Measurements from ENCODE around the gene CCDC152.
"Not testable (repeated sequence)": the region's sequence is repeated elsewhere in the genome, so short reads cannot be mapped to it uniquely, and the experiment has no call there.

CCDC152 gene

DNA sequence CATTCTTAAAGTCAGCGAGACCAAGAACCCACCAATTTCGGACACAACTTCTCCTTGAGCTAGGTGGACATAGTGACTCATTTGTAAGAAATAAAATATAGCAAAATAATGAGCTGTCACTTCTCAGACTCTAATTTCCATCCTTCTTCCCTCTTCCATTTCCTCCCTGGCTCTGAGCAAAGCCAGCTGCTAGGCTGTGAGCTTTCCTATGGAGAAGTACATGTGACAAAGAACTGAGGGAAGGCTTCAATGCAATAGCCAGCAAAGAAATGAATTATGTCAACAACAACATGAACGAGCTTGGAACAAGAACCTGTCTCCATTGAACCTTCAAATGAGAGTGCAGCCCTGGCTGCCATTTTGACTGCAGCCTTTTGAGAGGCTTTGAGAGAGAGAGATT lies 81.0 kb downstream of the CCDC152 start:
- TF ChIP-seq CTCF (IDR thresholded peaks at IDR 0.05): no peak
- DNase-seq (ENCODE audit: low spot score): no peak
- Histone ChIP-seq H3K4me3 (no peak overlapping the region), H3K27ac (peak overlapping the region in 1 of 2 donors; percentile 39)

DNA sequence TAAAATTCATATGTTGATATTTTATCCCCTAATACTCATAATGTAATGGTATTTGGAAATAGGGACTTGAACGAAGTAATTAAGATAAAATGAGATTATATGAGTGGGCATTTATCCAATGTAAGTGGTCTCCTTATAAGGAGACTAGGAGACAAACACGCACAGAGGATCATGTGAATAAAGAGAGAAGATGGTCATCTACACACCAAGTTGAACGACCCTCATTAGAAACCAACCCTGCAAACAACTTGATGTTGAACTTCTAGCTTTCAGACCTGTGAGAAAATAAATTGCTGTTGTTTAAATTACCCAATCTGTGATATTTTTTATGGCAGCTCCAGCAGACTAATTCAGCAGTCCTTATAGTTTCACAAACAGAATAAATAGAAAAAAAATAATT lies 82.6 kb downstream of the CCDC152 start:
- TF ChIP-seq CTCF (IDR thresholded peaks at IDR 0.05): no peak
- Histone ChIP-seq H3K4me3 (no peak overlapping the region), H3K27ac (no peak overlapping the region)
- no peak for DNase-seq (ENCODE audit: low spot score)

GRCh38 chr5:42840269-42840668 lies 83.7 kb downstream of the CCDC152 start:
- H3K27ac ChIP-seq: peak overlapping the region in 1 of 2 donors; percentile 81
- no peak for TF ChIP-seq CTCF (IDR thresholded peaks at IDR 0.05)
- no peak for DNase-seq (ENCODE audit: low spot score)
- peak overlapping the region; percentile 46 for H3K4me3 ChIP-seq

GRCh38 chr5:42840842-42841567 lies 84.4 kb downstream of the CCDC152 start:
- H3K4me3 ChIP-seq: no peak overlapping the region
- H3K27ac ChIP-seq: peak overlapping the region in 1 of 2 donors; percentile 81
- DNase-seq (ENCODE audit: low spot score): no peak
- no peak for TF ChIP-seq CTCF (IDR thresholded peaks at IDR 0.05)

- Histone ChIP-seq H3K27ac (peak overlapping the region; percentile 14 to 17), H3K4me3 (no peak overlapping the region)
- TF ChIP-seq CTCF (IDR thresholded peaks at IDR 0.05): no peak
- DNase-seq (ENCODE audit: low spot score): no peak
Observed at GRCh38 chr5:42842921-42843641, 86.5 kb downstream of the CCDC152 start.

DNA sequence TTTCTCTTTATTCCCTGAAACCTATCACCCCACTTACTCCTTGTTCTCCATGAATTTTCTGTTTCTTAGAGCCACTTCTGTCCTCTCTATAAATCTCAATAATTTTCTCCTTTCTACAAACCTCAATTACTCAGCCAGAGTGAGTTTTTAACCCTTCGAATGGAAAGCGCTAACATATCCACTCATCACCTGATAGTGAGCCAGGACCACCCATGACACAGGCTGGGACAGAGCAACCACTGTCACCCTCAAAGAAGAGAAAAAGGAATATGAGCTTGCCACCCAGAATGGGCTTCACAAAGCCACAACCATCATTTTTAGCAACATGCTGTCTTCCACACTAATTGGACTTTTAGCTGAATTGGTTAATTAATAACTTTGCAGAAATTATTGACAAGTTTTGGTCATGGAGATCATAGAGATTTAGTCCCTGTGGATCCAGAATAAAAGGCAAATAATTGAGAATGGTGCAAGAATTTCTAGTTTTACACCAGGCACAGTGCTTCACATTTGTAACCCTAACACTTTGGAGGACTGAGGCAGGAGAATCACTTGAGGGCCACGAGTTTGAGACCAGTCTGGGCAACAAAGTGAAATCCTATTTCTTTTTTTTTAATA lies 87.2 kb downstream of the CCDC152 start:
- DNase-seq (ENCODE audit: low spot score): no peak
- H3K4me3 ChIP-seq: no peak overlapping the region
- no peak for TF ChIP-seq CTCF (IDR thresholded peaks at IDR 0.05)
- H3K27ac ChIP-seq: peak overlapping the region in 1 of 2 donors; percentile 17

GRCh38 chr5:42844408-42844807 lies 87.8 kb downstream of the CCDC152 start:
- not testable (repeated sequence) for H3K4me3 ChIP-seq; DNase-seq (ENCODE audit: low spot score); H3K27ac ChIP-seq
